HCT116 (cell line): ENCODE results near the gene TRAF5. TPM values are rescaled to one million over a fixed set of nuclear protein-coding genes. Genes with fewer than 3 reads are reported as not detected.

ENCODE experiments used
- ATAC-seq: fragments of 200-7000 bp; cut with Tn5 transposase; 2 replicates; pipeline ENCODE4 v1.9.1; 2020; ENCODE audit warnings: mild to moderate bottlenecking, moderate library complexity
- BruUV-seq: library from RNA; stranded (reverse); fragments of 400-500 nt; replicated peaks from 2 replicates; lab custom pipeline; 2021; lab: Mats Ljungman, UMichigan
- CTCF ChIA-PET: fragments of 300-600 bp; sonication (Branson Sonifier 250); formaldehyde crosslinking; loops from one replicate; lab custom pipeline; 2021; ENCODE audit warnings: antibody characterized with exemption; lab: Charles Lee
- POLR2A ChIA-PET: fragments of 300-600, 350-600 bp; sonication (Branson Sonifier 250); formaldehyde crosslinking; loops from one replicate; lab custom pipeline; 2021; ENCODE audit warnings: antibody characterized with exemption; lab: Charles Lee
- RAD21 ChIA-PET, 2 experiments: fragments of 300-600 bp; sonication (Branson Sonifier 250); formaldehyde crosslinking; loops; one replicate each; lab custom pipeline; 2023; ENCODE audit warnings: low total read pairs in 2 of 2; ENCODE audit not compliant: uncharacterized antibody in 2 of 2, unreplicated experiment in 2 of 2, low non-redundant PET in 1 of 2; lab: Charles Lee
- DNase-seq: peaks from one replicate; pipeline ENCODE4 v3.0.0-alpha.2; 2010; ENCODE audit warnings: low read depth, low spot score
- H2AFZ ChIP-seq: fragments of 200-600 bp; shearing (Covaris generic), sonication (generic); 2 replicates; pipeline ENCODE4 v1.6.1; 2017; ENCODE audit warnings: low read depth, mixed run types, mixed read lengths, antibody characterized with exemption, low read length; ENCODE audit not compliant: poor library complexity, severe bottlenecking
- H3K27ac ChIP-seq: 2 replicates; pipeline ENCODE4 v1.5.1; 2012; ENCODE audit warnings: low read depth, low read length
- H3K27me3 ChIP-seq: fragments of 200-600 bp; sonication (generic); 2 replicates; pipeline ENCODE4 v1.6.1; 2016; ENCODE audit warnings: mixed run types, low read length, mixed read lengths; ENCODE audit not compliant: insufficient read depth
- H3K36me3 ChIP-seq, 2 experiments: fragments of 200-500 bp in 1 of 2; fragments of 200-600 bp in 1 of 2; sonication (Bioruptor generic) in 1 of 2; sonication (generic) in 1 of 2; 2 replicates each; pipeline versions ENCODE4 v1.5.1 to v1.6.1; 2014 to 2016; ENCODE audit warnings: low read length in 2 of 2, inconsistent platforms in 1 of 2, mixed read lengths in 1 of 2, mixed run types in 1 of 2; ENCODE audit not compliant: insufficient read depth in 2 of 2, control insufficient read depth in 1 of 2
- H3K4me1 ChIP-seq, 2 experiments: fragments of 200-600 bp in 1 of 2; sonication (generic) in 1 of 2; 2 replicates each; pipeline versions ENCODE4 v1.5.1 to v1.6.1; 2012 to 2017; ENCODE audit warnings: low read length in 2 of 2, inconsistent platforms in 1 of 2, mild to moderate bottlenecking in 1 of 2, mixed read lengths in 1 of 2, mixed run types in 1 of 2, moderate library complexity in 1 of 2; ENCODE audit not compliant: insufficient read depth in 2 of 2, control insufficient read depth in 1 of 2
- H3K4me2 ChIP-seq: fragments of 200-600 bp; sonication (generic); 2 replicates; pipeline ENCODE4 v1.6.1; 2017; ENCODE audit warnings: mixed run types, low read length, mixed read lengths
- H3K4me3 ChIP-seq, 2 experiments: fragments of 200-600 bp in 1 of 2; sonication (generic) in 1 of 2; replicated peaks in 1 of 2; 2 replicates each; pipeline ENCODE4 v1.5.1; 2011 to 2016; ENCODE audit warnings: low read length in 2 of 2, control low read depth in 1 of 2, low read depth in 1 of 2, mild to moderate bottlenecking in 1 of 2, mixed read lengths in 1 of 2, mixed run types in 1 of 2
- H3K79me2 ChIP-seq: fragments of 200-600 bp; sonication (generic); 2 replicates; pipeline ENCODE4 v1.6.1; 2017; ENCODE audit warnings: mild to moderate bottlenecking, mixed run types, low read length, moderate library complexity, mixed read lengths; ENCODE audit not compliant: insufficient read depth
- H3K9ac ChIP-seq: fragments of 200-600 bp; sonication (generic); 2 replicates; pipeline ENCODE4 v1.6.1; 2016; ENCODE audit warnings: low read length, mixed read lengths
- H3K9me2 ChIP-seq: fragments of 200-600 bp; sonication (generic), shearing (Covaris generic); 2 replicates; pipeline ENCODE4 v1.6.1; 2017; ENCODE audit warnings: mixed run types, mild to moderate bottlenecking, moderate library complexity; ENCODE audit not compliant: insufficient read depth
- H3K9me3 ChIP-seq, 2 experiments: fragments of 200-500 bp in 1 of 2; fragments of 200-600 bp in 1 of 2; sonication (Bioruptor generic) in 1 of 2; sonication (generic) in 1 of 2; 2 replicates each; pipeline ENCODE4 v1.6.1; 2014 to 2017; ENCODE audit warnings: low read length in 2 of 2, mixed read lengths in 2 of 2, inconsistent platforms in 1 of 2, low read depth in 1 of 2, mild to moderate bottlenecking in 1 of 2, mixed run types in 1 of 2, moderate library complexity in 1 of 2; ENCODE audit not compliant: control insufficient read depth in 1 of 2, insufficient read depth in 1 of 2
- H4K20me1 ChIP-seq: fragments of 200-600 bp; sonication (generic), shearing (Covaris generic); 2 replicates; pipeline ENCODE4 v1.6.1; 2017; ENCODE audit warnings: mixed run types, mild to moderate bottlenecking, moderate library complexity; ENCODE audit not compliant: insufficient read depth
- CTCF ChIP-seq, 3 experiments: fragments of 200-600 bp in 1 of 3; sonication (generic) in 1 of 3; IDR thresholded peaks in 2 of 3; conservative IDR thresholded peaks in 1 of 3; 2 replicates each; pipeline ENCODE4 v1.5.1; 2012 to 2017; ENCODE audit warnings: low read depth in 2 of 3, low read length in 2 of 3, antibody characterized with exemption in 1 of 3, borderline replicate concordance in 1 of 3, control low read depth in 1 of 3, mild to moderate bottlenecking in 1 of 3, mixed read lengths in 1 of 3, mixed run types in 1 of 3, moderate library complexity in 1 of 3; ENCODE audit not compliant: insufficient read depth in 1 of 3
- EZH2 ChIP-seq: fragments of 200-600 bp; sonication (generic); IDR thresholded peaks from 2 replicates; pipeline ENCODE4 v1.6.1; 2017; ENCODE audit warnings: antibody characterized with exemption, mixed run types
- EZH2phosphoT487 ChIP-seq: fragments of 200-600 bp; IDR thresholded peaks from 2 replicates; pipeline ENCODE4 v1.6.1; 2018; ENCODE audit warnings: antibody characterized with exemption, borderline replicate concordance
- JUND ChIP-seq: IDR thresholded peaks from 2 replicates; pipeline ENCODE4 v1.6.1; 2012
- MAX ChIP-seq: IDR thresholded peaks from 2 replicates; pipeline ENCODE4 v1.6.1; 2012
- RAD21 ChIP-seq: IDR thresholded peaks from 2 replicates; pipeline ENCODE4 v1.6.1; 2012; ENCODE audit warnings: low read depth, mild to moderate bottlenecking
- intact Hi-C: fragments of 100-400 bp; cut with micrococcal nuclease; formaldehyde crosslinking; loops from 2 replicates; pipeline ENCODE4 v1.10.0; 2022
- total RNA-seq: library from RNA; stranded (reverse); gene quantifications from one replicate; pipeline ENCODE4 v1.2.1, GENCODE V29; 2021; ENCODE audit not compliant: unreplicated experiment

Gene TRAF5
- total RNA-seq, 1 experiment from 2014 or later, result 6.5 TPM

DNA sequence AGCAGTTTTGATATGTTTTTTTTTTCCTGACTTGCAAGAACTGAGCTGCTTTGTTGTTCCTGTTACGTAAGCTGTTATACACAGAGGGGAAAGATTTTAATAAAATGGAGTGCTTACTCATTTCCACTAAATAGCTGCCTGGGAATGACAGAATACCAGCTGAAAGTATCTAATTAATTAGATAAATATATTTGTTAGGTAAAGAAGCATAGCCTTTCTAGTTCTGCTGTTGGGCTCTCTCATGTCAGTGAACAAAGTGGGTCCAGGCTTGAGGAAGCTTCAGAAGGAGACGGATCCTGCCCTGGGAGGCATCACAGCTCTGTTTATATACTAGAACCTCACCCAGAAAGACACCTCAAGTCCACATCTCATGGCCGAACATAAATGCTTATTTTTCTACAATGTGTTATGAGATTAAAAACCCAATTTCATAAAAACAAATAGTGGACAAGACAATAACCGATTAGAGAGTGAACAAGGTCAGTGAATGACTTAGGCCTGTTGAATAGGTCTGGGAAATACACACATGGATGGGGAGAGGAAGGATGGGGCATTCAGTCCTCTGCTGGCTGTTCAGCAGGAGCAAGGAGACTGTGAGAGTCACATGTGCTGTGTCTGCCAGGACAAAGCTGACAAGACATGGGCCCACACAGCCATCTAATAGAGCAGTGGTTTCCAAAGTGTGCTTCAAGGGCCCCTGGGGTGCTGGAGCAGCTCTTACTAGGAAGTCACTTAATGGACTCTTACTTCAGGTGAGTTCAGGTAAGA lies 20.6 kb downstream of the TRAF5 start:
- Histone ChIP-seq H3K9me3 (no peaks in the 10 kb centered on the region), H3K4me3 (no peak overlapping the region), H3K4me2 (no peak overlapping the region), H3K36me3 (no peaks in the 10 kb centered on the region), H3K9me2 (no peaks in the 10 kb centered on the region), H4K20me1 (no peaks in the 10 kb centered on the region), H3K9ac (no peak overlapping the region), H2AFZ (no peak overlapping the region), H3K27ac (no peak overlapping the region), H3K27me3 (no peaks in the 10 kb centered on the region), H3K79me2 (no peaks in the 10 kb centered on the region), H3K4me1 (peaks cover 3 to 21% of the 10 kb centered on the region in 2 experiments; a peak in 2 of 4 replicates)
- intact Hi-C loops, result no loop called here
- no TSS peak for BruUV-seq
- no peak for DNase-seq
- no peak for ATAC-seq
- RAD21 ChIA-PET, result interaction anchor here in 1 of 2 experiments (0.6 kb wide), 1 partner anchor 12 kb away, joined by 3 read pairs; no protein-coding TSS in a partner anchor
- CTCF ChIA-PET, result no interaction called here
- TF ChIP-seq EZH2phosphoT487 (no peak), CTCF (IDR thresholded peaks at IDR 0.05 in 2 of 3, conservative IDR thresholded peaks at IDR 0.05 in 1 of 3; ENCODE audit: borderline replicate concordance in 1 of 3, insufficient read depth in 1 of 3, low read depth in 2 of 3, low read length in 2 of 3) (no peak), MAX (no peak), EZH2 (no peak), JUND (no peak)
- POLR2A ChIA-PET, result no interaction called here

DNA sequence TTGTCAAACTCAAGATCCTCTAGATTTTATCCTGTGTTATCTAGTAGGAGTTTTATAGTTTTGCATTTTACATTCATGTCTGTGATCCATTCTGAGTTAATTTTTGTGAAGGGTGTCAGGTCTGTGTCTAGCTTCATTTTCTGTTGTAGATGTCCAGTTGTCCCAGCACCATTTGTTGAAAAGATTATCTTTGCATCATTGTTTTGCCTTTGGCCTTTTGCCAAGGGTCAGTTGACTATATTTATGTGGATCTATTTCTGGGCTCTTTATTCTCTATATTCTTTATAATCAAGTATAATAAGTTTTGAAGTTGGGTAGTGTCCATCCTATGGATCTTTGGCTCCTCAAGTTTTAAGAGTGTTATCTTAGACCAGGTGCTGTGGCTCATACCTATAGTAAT lies 21.9 kb downstream of the TRAF5 start:
- ChIA-PET POLR2A (no interaction called here), CTCF (no interaction called here), RAD21 (no interaction called here)
- H3K4me3 ChIP-seq, result no peak overlapping the region
- intact Hi-C loops, result no loop called here
- DNase-seq, result no peak
- H3K79me2 ChIP-seq, result no peaks in the 10 kb centered on the region
- H3K9me2 ChIP-seq, result no peaks in the 10 kb centered on the region
- H3K4me1 ChIP-seq, result peaks cover 3 to 14% of the 10 kb centered on the region in 2 experiments; a peak in 2 of 4 replicates
- BruUV-seq, result no TSS peak
- no peak overlapping the region for H3K9ac ChIP-seq
- H3K4me2 ChIP-seq, result no peak overlapping the region
- H4K20me1 ChIP-seq, result no peaks in the 10 kb centered on the region
- no peaks in the 10 kb centered on the region for H3K9me3 ChIP-seq
- no peaks in the 10 kb centered on the region for H3K36me3 ChIP-seq
- no peak for TF ChIP-seq RAD21
- H2AFZ ChIP-seq, result no peak overlapping the region
- no peak overlapping the region for H3K27ac ChIP-seq
- H3K27me3 ChIP-seq, result no peaks in the 10 kb centered on the region
- no peak for ATAC-seq
